NK-92 (cell line): ENCODE results near the gene FAM117B.

ENCODE experiments used
- DNase-seq: peaks from one replicate; lab custom pipeline; 2025; ENCODE audit not compliant: unreplicated experiment; lab: John Stamatoyannopoulos, UW

Gene FAM117B

DNA sequence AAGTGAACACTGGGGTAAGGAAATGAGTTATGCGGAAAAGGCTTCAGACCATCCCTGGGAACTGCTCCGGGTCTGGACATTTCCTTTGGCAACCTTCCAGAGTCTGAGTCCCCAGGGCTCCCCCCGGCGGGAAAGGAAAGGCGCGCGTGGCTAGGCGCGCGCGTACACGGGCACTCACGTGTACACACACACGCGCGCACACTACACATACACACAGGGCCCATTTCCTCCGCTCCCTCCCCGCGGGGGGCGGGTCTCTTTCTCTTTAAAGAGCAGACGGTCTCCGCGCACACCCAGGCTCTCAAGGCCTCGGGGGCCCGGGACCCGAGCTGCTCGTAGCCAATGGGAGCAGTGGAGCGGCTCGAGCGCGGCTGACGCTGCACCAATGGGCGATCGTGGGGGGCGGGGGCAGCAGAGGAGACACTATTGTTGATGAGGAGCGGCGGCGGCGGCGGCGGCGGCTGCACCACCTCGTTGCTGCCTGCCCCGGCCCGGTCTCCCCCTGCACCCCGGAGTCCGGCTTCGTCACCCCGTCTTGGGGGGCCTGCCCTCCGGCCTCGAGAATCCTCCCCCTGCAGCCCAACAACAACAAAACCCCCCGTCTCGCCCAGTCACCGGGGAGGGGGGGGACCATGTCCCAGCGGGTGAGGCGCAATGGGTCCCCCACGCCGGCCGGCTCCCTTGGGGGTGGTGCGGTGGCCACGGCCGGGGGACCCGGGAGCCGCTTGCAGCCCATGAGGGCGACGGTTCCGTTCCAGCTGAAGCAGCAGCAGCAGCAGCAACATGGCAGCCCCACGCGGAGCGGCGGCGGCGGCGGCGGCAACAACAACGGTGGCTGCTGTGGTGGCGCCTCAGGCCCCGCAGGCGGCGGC is at the start of gene FAM117B:
FAM117B (plus strand) TSS at position 414 of the 872 bp plus-strand sequence; CDS start at position 633, 219 bp downstream.
- peak; percentile 92 for DNase-seq

DNA sequence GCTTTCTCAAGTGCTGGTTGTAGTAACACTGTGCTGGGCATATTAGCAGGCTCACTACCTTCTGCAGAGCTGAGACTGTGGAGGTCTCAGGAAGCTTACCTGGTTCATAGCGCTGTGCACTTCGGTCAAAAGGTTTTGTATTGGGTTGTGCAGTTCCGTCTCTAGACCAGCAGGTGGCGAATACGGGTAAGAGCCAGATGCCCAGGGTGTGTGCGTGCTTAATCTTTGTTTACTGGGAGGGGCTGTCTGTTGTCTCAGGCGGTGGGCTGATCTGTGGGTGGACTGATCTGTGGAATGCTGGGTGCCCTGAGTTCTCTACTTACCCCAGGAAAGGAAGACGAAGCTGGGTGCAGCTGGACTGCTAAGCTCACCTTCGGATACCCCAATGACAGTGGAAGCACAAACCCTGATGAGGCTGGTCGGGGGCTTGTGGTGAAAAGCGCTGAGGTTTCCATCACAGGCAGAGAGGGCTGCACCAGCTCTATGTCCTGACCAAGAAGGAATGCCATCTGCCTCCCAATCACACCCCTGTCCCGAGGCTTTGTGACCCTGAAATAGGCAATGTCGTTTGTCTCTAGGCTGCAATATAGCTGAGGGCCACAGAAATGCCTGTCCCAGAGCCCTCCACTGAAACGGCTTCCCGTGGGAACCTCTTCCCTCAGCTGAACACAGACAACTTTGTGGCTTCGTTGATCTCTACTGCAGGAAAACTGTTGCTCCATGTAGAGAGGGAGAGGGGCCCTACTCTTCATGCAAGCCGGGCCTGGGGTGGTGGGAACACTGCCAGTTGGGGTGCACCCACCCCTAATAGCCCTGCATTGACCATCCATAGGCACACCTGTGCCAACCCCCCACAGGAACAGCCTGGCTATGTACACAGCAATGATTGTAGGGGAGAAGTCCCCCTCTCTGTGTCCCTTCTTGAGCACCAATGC is 45.9 kb upstream of the FAM117B start:
- DNase-seq: no peak

DNA sequence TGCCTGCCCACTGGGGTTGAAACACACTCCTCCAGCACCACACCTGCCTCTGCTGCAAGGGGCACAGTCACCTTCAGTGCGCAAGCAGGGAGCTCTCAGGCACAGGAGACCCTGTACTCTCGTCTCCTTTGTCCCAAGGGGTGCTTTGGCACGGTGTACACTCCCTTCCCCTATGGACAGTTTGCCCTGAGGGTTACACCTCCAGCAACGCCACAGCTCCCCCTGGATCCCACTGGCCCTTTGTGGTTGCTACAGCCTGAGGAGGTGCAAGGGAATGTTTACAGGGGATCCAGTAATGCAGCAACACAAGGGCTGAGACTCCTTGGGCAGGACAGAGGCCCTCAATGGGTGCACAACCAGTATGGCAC is 45.2 kb upstream of the FAM117B start:
- no peak for DNase-seq

DNA sequence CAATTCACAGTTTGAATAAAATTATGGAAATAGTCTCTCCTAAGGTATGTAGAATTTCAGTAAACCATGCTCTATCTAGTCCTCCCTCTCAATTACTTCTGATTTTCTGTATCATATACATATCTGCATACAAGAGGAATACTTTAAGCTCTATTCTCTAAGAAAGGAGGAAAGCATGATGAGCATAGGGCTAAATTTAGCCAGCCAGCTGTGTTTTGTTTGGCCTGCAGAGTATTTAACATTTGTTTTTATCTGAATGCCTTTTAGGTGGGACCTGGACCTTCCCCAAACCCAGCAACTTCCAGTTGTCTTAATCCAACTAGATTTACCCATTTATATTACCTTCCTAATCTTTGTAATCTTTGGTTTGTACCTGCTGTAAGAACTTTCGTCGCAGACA is 42.2 kb upstream of the FAM117B start:
- DNase-seq: no peak

DNA sequence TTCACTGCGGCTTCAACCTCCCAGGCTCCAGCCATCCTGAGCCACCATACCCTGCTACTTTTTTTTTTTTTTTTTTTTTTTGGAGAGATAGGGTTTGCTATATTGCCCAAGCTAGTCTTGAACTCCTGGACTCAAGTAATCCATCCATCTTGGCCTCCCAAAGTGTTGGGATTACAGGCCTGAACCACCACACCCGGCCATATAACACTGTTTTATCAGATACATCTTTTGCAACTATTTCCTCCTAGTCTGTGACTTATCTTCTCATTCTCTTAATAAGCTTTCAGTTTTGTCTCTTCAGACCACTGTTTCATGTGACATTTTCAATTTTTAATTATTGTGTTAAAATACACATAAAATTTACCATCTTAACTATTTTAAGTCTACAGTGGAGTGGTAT is 35.7 kb upstream of the FAM117B start:
- DNase-seq: no peak

DNA sequence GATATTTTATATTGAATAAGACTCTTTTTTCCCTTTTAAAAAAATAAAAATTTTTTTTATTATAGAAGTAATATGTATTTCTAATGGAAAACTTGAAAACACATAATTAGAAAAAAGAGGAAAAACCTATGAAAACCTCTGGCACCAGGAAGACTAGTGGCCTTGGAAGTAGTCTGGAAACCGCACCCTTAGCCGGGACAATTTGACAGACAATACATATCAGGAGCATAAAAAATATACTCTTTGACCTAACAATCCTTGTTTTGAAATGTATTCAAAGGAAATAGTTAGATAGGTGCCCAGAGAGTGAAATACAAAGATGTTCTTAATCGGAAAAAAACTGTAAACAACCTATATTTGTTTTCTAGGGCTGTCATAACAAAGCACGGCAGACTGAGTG is 34.9 kb upstream of the FAM117B start:
- DNase-seq: no peak

DNA sequence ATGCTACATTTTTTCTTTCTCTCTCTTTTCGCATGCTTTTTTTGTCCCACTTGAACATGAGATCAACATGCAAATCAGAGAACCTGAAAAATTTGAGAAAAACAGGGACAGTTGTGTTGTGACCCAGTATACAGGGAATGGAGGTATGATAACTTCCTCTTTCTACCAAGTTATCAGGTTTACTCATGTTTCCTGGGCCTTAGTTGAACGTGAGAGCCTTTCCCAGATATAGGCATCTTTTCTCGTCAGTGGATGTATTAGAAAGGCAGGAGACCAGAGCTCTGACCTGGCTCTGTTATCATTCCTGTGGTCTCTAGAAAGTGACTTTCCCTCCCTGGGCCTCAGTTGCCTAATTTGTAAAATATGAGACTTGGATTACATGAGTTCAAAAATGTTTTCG is 30.1 kb upstream of the FAM117B start:
- DNase-seq: no peak

DNA sequence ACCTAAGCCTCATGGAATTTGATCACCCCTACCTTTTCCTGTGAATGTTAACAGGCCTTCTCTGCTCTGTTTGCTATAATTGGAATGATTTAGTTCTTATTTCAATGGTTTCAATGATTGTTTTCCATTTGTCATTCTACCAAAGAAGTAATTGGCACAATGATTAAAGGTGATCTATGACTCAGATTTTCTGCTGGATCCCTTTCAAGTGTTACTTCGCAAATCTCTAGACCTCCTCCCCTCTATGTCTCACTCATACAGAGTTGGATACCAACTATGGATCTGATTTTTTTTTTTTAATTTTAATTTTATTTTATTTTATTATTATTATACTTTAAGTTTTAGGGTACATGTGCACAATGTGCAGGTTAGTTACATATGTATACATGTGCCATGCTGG is 29.6 kb upstream of the FAM117B start:
- no peak for DNase-seq

DNA sequence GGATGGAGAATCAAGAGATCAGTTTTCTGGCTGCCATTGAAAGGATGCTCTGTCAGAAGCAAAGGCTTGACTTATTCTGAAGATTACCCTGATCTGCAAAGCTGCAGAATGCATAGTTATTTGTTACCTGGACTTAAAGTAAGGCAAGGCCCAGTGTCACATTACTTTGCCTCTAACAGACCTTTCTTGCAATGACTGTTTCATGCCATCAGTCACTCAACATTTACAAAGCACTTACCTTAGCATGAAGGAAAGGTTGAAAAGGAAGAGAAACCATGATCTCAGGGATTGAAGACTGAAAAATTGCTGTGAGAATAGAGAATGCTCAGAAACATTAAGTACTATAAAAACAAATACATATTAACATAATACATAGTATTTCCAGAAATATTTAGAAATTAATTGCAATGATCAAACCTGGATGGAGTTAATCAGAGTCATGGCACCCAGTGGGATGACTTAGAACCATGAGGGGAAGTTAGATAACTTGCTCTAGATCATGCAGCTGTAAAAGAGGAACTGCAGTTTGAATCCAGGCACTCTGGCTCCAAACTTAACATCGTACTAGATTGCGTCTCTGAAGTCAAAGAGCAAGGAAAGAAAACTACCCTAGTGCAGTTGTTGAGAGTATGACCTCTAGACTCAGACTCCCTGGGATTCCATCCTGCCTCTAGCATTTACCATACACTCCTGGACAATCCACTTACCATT is 26.5 kb upstream of the FAM117B start:
- DNase-seq: no peak

DNA sequence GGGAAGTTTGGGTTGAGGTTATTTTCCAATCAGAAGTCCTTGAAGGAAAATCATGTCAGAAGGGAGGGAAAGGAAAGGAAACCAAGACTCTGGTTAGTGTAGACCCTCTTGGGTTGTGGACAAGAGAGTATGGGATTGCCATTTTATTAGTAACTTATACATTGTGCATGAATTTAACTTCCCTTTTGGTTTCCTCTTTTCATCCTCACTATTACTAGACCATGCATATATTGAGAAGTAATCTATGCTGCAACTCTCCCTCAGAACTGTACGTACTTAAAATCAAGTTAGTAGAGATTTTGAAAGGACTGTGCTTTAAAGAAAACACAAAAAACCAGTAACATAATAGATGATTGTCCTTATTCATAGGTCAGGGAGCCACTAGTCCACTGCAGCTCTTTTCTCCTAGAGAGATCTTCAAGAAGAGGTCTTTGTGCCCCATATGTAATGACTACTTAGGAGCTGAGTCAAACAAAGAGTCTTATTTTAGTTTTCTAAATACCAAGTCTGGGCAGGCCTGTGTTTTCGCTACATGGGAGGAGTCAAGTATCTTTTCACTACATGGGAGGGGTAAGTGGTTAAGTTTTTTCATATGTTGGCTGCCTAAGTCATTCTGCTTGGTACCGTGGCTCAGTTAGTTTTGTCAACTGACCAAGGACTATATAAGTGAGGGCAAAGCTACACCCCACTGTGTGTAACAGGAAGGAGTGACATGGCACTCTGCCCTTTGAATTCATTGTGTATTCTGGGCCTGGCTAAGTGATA is 25.2 kb upstream of the FAM117B start:
- DNase-seq: no peak

DNA sequence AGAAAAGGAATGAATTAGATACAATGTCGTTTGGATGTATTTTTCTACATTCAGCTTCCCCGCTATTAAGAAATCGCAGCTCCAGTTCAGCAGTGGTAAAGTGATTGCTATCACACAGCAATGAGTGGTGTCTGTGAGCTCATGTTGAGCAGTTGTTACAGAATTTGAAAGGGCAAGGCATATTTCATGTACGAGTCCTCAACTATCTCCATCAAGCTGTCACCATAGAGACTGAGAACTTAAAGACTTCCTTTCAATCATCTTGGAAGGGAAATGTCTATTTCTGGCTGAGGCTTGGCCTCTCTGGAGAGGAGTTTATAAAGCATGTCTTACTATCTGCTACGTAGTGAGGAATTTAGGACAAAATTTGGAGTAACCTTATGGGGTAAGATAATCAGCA is 24.4 kb upstream of the FAM117B start:
- DNase-seq: no peak

DNA sequence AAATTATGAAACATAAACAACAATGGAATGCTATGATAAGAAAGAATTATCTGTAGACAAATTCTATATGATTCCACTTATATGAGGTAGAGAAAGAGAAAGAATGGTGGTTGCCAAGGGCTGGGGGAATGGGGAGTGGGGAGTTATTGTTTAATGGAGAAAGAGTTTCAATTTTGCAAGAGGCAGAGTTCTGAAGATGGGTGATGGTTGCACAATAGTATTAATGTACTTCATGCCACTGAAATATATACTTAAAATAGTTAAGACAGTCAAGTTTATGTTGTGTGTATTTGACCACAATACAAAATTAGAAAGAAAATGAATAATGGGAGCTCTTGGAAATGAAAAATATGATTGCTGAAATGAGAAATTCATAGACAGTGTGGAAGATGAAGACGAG is 22.6 kb upstream of the FAM117B start:
- no peak for DNase-seq

DNA sequence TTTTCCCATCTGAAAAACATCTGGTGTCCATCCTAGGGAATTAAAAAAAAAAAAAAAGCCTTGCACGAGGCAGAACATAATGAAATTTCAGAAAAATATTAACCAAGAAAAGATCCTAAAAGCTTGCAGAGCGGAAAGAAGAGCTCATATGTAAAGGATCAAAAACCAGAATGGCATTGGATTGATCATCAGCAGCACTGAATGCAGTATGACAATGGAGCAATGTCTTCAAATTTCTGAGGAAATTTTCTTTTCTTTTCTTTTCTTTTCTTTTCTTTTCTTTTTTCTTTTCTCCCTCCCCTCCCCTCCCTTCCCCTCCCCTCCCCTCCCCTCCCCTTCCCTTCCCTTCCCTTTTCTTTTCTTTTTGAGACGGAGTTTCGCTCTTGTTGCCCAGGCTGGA is 21.3 kb upstream of the FAM117B start:
- no peak for DNase-seq

DNA sequence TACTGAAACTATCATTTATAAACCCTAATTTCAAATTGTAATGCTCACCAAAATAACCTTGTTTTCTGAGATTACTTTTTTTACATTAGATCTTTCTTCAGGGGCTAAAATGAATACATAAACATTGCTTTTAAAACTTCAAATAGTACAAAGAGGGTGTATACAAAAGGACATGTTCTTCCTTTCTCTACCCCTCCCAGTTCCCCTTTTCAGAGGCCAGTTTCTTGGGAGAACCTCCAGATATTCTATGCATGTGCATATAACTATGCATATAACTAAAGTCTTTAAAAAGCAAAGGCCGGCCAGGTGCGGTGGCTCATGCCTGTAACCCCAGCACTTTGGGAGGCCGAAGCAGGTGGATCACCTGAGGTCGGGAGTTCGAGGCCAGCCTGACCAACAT is 10.6 kb upstream of the FAM117B start:
- no peak for DNase-seq

DNA sequence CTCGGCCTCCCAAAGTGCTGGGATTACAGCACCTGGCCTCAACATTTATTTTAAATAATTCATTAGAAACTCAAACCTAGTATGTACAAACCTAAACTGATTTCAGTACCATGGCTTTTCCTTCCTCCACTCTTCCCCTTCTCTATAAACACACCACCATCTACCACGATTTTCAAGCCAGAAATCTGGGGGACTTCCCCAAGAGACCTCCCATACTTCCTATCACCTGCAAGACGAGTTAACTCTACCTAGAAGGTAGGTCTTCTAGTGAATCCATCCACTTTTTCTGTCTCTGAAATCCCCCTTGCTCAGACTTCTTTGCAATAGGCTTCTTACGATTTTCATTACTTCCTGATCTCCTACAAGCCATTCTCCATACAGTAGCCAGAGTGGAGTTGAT is 7.7 kb upstream of the FAM117B start:
- no peak for DNase-seq

DNA sequence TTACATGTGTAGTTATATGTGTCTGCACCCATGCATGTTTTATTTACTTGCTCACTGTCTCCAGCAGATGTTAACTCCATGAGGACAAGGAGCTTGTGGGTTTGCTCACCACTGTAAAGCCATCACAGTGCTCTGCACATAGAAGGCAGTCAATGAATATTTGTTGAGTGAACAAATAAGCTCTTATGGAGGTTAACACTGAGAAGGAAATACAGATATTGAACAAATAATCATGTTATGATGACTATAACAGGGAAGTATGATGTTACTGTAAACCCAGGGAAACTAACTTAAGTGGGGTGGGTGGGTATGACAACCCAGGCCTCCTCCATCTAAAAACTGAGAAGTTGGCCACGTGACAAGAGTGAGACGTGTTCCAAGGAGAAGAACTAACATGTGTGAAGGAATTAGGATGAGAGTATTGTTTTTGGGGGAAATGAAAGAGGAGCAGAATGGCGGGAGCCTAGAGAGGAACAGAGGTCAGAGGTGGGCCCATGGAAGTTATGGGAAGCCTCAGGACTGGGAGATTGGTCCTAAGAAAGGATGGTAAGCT is 6.0 kb upstream of the FAM117B start:
- no peak for DNase-seq

DNA sequence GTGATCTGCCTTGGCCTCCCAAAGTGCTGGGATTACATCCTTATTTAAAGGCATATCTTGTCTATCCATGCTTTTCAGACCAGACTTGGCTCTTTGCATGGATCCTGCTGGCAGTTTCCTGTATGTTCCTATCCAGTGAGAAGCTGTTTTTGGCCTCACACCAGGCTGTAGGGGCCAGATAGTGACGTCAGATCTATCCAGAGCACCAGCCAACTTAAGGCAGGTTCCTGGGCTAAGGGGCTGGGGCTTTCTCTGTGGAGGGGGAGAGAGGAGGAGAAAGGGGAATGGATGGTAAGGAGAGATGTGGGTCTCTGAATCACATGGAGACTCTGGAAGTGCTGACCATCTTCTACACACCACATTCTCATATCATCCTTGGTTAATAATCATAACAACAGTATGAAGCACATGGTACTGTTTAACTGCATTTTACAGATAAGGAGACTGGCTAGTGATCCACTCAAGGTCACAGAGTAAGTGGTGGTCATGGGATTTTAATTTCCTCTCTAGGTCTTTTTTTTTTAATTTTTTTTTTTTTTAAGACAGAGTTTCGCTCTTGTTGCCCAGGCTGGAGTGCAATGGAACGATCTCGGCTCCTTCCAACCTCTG is 2.0 kb upstream of the FAM117B start:
- DNase-seq: no peak

DNA sequence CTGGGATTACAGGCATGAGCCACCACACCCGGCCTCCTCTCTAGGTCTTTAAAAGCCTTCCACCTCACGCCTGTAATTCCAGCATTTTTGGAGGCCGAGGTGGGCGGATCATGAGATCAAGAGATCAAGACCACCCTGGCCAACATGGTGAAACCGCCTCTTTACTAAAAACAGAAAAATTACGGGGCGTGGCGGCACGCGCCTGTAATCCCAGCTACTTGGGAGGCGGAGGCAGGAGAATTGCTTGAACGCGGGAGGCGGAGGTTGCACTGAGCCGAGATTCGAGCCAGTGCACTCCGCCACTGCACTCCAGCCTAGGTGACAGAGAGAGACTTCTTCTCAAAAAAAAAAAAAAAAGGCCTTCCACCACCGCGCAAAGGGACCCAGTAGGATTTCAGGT is 1.3 kb upstream of the FAM117B start:
- DNase-seq: no peak

DNA sequence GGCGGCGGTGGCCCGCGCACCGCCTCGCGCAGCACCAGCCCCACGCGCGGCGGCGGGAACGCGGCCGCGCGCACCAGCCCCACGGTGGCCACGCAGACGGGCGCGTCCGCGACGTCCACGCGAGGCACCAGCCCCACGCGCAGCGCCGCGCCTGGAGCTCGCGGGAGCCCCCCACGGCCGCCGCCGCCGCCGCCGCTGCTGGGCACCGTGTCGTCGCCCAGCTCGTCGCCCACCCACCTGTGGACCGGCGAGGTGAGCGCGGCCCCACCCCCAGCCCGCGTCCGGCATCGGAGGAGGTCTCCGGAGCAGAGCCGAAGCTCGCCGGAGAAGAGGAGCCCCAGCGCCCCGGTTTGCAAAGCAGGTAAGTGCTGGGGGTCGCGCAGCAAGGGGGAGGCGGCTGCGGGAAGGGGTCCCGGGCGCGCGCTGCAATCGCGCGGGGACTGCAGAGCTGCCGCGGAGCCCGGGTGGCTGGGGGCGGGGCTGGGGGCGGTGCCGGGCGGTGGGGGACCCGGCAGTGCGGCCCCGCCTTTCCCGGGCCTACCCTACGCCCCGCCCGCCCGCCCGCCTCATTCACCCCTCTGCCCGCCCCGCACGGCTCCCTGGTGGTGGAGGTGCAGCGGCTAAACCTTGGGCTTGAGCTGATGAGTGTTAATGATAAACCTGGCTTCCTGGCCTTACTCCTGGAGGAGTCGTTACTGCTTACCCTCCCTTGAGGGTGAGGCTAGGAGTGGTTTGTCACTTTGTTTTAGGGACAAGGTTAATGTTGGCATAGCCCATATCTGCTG is 851 bp downstream of the FAM117B start:
- peak; percentile 39 for DNase-seq
